ENCODE data around the gene TMEM235. TPM values are rescaled to one million over a fixed set of nuclear protein-coding genes. Genes with fewer than 3 reads are reported as not detected.

Gene TMEM235
- total and polyA plus RNA-seq, 4 donors = not detected

GRCh38 chr17:78284146-78284545 lies 52.7 kb downstream of the TMEM235 start:
- H3K4me1 ChIP-seq (ENCODE audit: control insufficient read depth in 1 of 2, insufficient read depth in 2 of 2, low read length in 2 of 2) = no peaks in the 10 kb centered on the region
- no peak for DNase-seq
- intact Hi-C loops (cut with DNase I) = no loop called here
- no peak for ATAC-seq (ENCODE audit: low FRiP score)
- H3K27me3 ChIP-seq (ENCODE audit: control insufficient read depth in 1 of 2, insufficient read depth in 2 of 2, low read length in 1 of 2) = no peaks in the 10 kb centered on the region
- no peak overlapping the region for H3K27ac ChIP-seq (ENCODE audit: low read depth in 1 of 2, low read length in 2 of 2)
- H3K4me3 ChIP-seq (ENCODE audit: low read length in 2 of 2) = no peak overlapping the region
- WGBS, 2 donors = 73 to 77% methylated on average over 10 of the region's 10 CpGs
- no peaks in the 10 kb centered on the region for H3K9me3 ChIP-seq (ENCODE audit: control insufficient read depth, low read length)
- H3K36me3 ChIP-seq (ENCODE audit: control insufficient read depth in 1 of 2, insufficient read depth in 2 of 2, low read length in 1 of 2) = no peaks in the 10 kb centered on the region

- no peak for DNase-seq
- H3K9me3 ChIP-seq (ENCODE audit: control insufficient read depth, low read length) = no peaks in the 10 kb centered on the region
- H3K36me3 ChIP-seq (ENCODE audit: control insufficient read depth in 1 of 2, insufficient read depth in 2 of 2, low read length in 1 of 2) = no peaks in the 10 kb centered on the region
- no peaks in the 10 kb centered on the region for H3K4me1 ChIP-seq (ENCODE audit: control insufficient read depth in 1 of 2, insufficient read depth in 2 of 2, low read length in 2 of 2)
- no peak for ATAC-seq (ENCODE audit: low FRiP score)
- no peak overlapping the region for H3K27ac ChIP-seq (ENCODE audit: low read depth in 1 of 2, low read length in 2 of 2)
- intact Hi-C loops (cut with DNase I) = loop anchor here (2.0 kb wide), 1 partner anchor 134 kb away; no protein-coding TSS in a partner anchor
- WGBS, 2 donors = 80 to 82% methylated on average over 6 of the region's 6 CpGs
- H3K27me3 ChIP-seq (ENCODE audit: control insufficient read depth in 1 of 2, insufficient read depth in 2 of 2, low read length in 1 of 2) = no peaks in the 10 kb centered on the region
- H3K4me3 ChIP-seq (ENCODE audit: low read length in 2 of 2) = no peak overlapping the region
Measured at GRCh38 chr17:78289004-78289403, 57.6 kb downstream of the TMEM235 start.

DNA sequence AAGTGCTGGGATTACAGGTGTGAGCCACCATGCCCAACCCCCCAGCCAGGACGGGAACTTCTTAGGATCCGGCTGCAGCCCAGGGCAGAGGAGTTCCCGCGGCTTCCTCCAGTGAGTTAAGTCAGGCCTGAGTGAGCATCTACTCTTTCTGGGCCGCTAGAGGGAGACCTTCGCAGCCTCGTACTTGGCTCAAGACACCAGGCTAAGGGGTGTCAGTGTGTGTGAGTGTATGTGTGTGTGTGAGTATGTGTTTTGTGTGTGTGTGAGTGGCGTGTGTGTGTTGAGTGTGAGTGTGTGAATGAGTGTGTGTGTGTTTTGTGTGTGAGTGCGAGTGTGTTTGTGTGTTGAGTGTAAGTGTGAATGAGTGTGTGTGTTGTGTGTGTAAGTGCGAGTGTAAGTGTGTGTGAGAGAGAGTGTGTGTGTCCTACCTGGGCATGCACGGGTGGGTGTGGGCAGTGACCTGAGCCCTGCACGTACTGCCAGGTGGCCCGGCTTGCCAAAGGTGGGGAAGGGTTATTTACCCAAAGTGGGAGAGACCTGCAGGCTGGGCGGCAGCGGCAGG lies 58.5 kb downstream of the TMEM235 start:
- Histone ChIP-seq H3K27me3 (ENCODE audit: control insufficient read depth in 1 of 2, insufficient read depth in 2 of 2, low read length in 1 of 2) (no peaks in the 10 kb centered on the region), H3K4me3 (ENCODE audit: low read length in 2 of 2) (no peak overlapping the region), H3K9me3 (ENCODE audit: control insufficient read depth, low read length) (no peaks in the 10 kb centered on the region), H3K4me1 (ENCODE audit: control insufficient read depth in 1 of 2, insufficient read depth in 2 of 2, low read length in 2 of 2) (no peaks in the 10 kb centered on the region), H3K36me3 (ENCODE audit: control insufficient read depth in 1 of 2, insufficient read depth in 2 of 2, low read length in 1 of 2) (no peaks in the 10 kb centered on the region), H3K27ac (ENCODE audit: low read depth in 1 of 2, low read length in 2 of 2) (no peak overlapping the region)
- 26% methylated on average over 15 of the region's 15 CpGs for WGBS, 2 donors
- intact Hi-C loops (cut with DNase I) = loop anchor here (2.0 to 5.0 kb wide), 3 partner anchors 69 to 133 kb away; no protein-coding TSS in a partner anchor
- ATAC-seq (ENCODE audit: low FRiP score) (peak; percentile 90), DNase-seq (peak; percentile 88 to 91)

Other genes with a start within 250 kb of the TMEM235 start
- 10 to 100 TPM; 33.7 to 63.2 TPM for gene TMC6, start 102.9 kb upstream of the TMEM235 start, total RNA-seq
- gene TMC6, start 102.9 kb upstream of the TMEM235 start, polyA plus RNA-seq = 1 to 10 TPM; 5.5 to 9.1 TPM
- gene TMC8, start 100.9 kb upstream of the TMEM235 start, total RNA-seq = 10 to 100 TPM in 1 of 2 donors, 1 to 10 TPM in 1; 6.6 to 14.4 TPM
- gene TMC8, start 100.9 kb upstream of the TMEM235 start, polyA plus RNA-seq = 1 to 10 TPM; 1.0 to 8.0 TPM
- not detected for gene C17orf99, start 85.2 kb upstream of the TMEM235 start, total RNA-seq
- under 1 TPM in 1 of 2 donors, not detected in 1; 0.13 TPM for gene C17orf99, start 85.2 kb upstream of the TMEM235 start, polyA plus RNA-seq
- gene SYNGR2, start 63.0 kb upstream of the TMEM235 start, total RNA-seq = 10 to 100 TPM; 67.7 to 69.9 TPM
- 10 to 100 TPM; 49.0 to 91.9 TPM for gene SYNGR2, start 63.0 kb upstream of the TMEM235 start, polyA plus RNA-seq
- gene TK1, start 44.6 kb upstream of the TMEM235 start, total RNA-seq = 1 to 10 TPM; 2.4 to 3.8 TPM
- 1 to 10 TPM; 1.1 to 2.7 TPM for gene TK1, start 44.6 kb upstream of the TMEM235 start, polyA plus RNA-seq
- 10 to 100 TPM; 18.1 to 36.5 TPM for gene AFMID, start 44.3 kb upstream of the TMEM235 start, total RNA-seq
- 10 to 100 TPM; 22.2 to 45.4 TPM for gene AFMID, start 44.3 kb upstream of the TMEM235 start, polyA plus RNA-seq
- gene BIRC5, start 17.4 kb upstream of the TMEM235 start, total RNA-seq = 1 to 10 TPM in 1 of 2 donors, under 1 TPM in 1; 0.65 to 2.8 TPM
- gene BIRC5, start 17.4 kb upstream of the TMEM235 start, polyA plus RNA-seq = 1 to 10 TPM in 1 of 2 donors, under 1 TPM in 1; 0.10 to 3.4 TPM
- gene SOCS3, start 128.4 kb downstream of the TMEM235 start, total RNA-seq = 100 to 1,000 TPM; 107 to 182 TPM
- 10 to 100 TPM; 15.5 to 76.1 TPM for gene SOCS3, start 128.4 kb downstream of the TMEM235 start, polyA plus RNA-seq
- gene PGS1, start 147.0 kb downstream of the TMEM235 start, total RNA-seq = 10 to 100 TPM; 46.5 to 67.0 TPM
- gene PGS1, start 147.0 kb downstream of the TMEM235 start, polyA plus RNA-seq = 10 to 100 TPM in 1 of 2 donors, 1 to 10 TPM in 1; 9.9 to 30.3 TPM